GM06990 (cell line): ENCODE measurements around the gene TSPAN33.
A peak's percentile ranks its signal among the peaks of the same experiment; 100 is the strongest.
"Not testable (repeated sequence)": the region's sequence is repeated elsewhere in the genome, so short reads cannot be mapped to it uniquely, and the experiment has no call there.

ENCODE experiments used
- DNase-seq: peaks from one replicate; pipeline ENCODE4 v3.0.0-alpha.2; 2011; ENCODE audit not compliant: insufficient read length; ENCODE audit errors: extremely low read depth
- H3K27me3 ChIP-seq: replicated peaks from 2 replicates; pipeline ENCODE4 v1.6.0; 2011; ENCODE audit warnings: low read length; ENCODE audit not compliant: control insufficient read depth, insufficient read depth
- H3K36me3 ChIP-seq: 2 replicates; pipeline ENCODE4 v1.5.1; 2011; ENCODE audit warnings: low read length; ENCODE audit not compliant: control insufficient read depth, insufficient read depth
- H3K4me3 ChIP-seq: replicated peaks from 2 replicates; pipeline ENCODE4 v1.5.1; 2011; ENCODE audit warnings: low read depth, mild to moderate bottlenecking, control low read depth, low read length
- TF ChIP-seq, protein P1 (sequence below): IDR thresholded peaks from 2 replicates; pipeline ENCODE4 v1.5.1; 2011; ENCODE audit warnings: low read length, control low read depth, mild to moderate bottlenecking, inconsistent platforms; ENCODE audit not compliant: insufficient read depth, poor library complexity, severe bottlenecking

Gene TSPAN33

DNA sequence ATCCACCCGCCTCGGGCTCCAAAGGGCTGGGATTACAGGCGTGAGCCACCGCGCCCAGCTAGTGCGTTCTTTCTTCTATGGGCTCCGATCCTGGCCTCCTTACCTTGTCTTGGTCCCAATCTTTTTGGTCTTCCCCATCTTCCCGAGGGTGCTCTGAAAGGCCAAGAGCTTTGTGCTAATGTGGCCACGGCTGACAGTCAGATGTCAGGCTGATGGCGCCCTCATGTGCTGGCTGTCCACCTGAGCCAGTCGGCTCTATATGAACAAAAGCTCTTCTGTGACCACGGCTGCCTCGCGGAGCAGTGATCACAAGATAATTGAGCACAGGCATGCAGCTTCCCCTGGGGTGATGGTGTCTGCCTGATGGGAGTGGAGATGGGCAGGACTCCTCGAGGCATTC is 69.3 kb downstream of the TSPAN33 start:
- DNase-seq = no peak

DNA sequence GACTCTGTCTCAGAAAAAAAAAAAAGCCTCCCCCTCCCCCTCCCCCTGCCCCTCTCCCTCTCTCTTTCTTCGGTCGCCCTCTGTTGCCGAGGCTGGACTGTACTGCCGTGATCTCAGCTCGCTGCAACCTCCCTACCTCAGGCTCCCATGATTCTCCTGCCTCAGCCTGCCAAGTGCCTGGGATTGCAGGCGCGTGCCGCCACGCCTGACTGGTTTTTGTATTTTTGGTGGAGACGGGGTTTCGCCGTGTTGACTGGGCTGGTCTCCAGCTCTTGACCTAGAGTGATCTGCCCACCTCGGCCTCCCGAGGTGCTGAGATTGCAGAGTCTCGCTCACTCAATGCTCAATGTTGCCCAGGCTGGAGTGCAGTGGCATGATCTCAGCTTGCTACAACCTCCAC is 71.2 kb downstream of the TSPAN33 start:
- not testable (repeated sequence) for DNase-seq, H3K36me3 ChIP-seq, H3K4me3 ChIP-seq, H3K27me3 ChIP-seq

More for the DNA sequence above, 69.3 kb downstream of the TSPAN33 start:
- TF ChIP-seq, protein P1, sequence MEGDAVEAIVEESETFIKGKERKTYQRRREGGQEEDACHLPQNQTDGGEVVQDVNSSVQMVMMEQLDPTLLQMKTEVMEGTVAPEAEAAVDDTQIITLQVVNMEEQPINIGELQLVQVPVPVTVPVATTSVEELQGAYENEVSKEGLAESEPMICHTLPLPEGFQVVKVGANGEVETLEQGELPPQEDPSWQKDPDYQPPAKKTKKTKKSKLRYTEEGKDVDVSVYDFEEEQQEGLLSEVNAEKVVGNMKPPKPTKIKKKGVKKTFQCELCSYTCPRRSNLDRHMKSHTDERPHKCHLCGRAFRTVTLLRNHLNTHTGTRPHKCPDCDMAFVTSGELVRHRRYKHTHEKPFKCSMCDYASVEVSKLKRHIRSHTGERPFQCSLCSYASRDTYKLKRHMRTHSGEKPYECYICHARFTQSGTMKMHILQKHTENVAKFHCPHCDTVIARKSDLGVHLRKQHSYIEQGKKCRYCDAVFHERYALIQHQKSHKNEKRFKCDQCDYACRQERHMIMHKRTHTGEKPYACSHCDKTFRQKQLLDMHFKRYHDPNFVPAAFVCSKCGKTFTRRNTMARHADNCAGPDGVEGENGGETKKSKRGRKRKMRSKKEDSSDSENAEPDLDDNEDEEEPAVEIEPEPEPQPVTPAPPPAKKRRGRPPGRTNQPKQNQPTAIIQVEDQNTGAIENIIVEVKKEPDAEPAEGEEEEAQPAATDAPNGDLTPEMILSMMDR = peak; percentile 42
- no peaks in the 10 kb centered on the region for H3K36me3 ChIP-seq
- no peak overlapping the region for H3K4me3 ChIP-seq
- no peaks in the 10 kb centered on the region for H3K27me3 ChIP-seq

GRCh38 chr7:129216101-129216715 is 71.7 kb downstream of the TSPAN33 start:
- H3K36me3 ChIP-seq, DNase-seq, H3K4me3 ChIP-seq, H3K27me3 ChIP-seq: not testable (repeated sequence)

- H3K27me3 ChIP-seq, H3K36me3 ChIP-seq, DNase-seq, H3K4me3 ChIP-seq: not testable (repeated sequence)
Observed at GRCh38 chr7:129216821-129217416, 72.4 kb downstream of the TSPAN33 start.

- TF ChIP-seq, protein P1 = peak; percentile 81
- DNase-seq = peak; percentile 47
- H3K36me3 ChIP-seq = no peaks in the 10 kb centered on the region
- no peaks in the 10 kb centered on the region for H3K27me3 ChIP-seq
- no peak overlapping the region for H3K4me3 ChIP-seq
Observed at GRCh38 chr7:129218514-129219062, 74.1 kb downstream of the TSPAN33 start.

GRCh38 chr7:129219166-129219565 is 74.7 kb downstream of the TSPAN33 start:
- not testable (repeated sequence) for DNase-seq, H3K4me3 ChIP-seq

More at GRCh38 chr7:129219166-129219565, 74.7 kb downstream of the TSPAN33 start:
- not testable (repeated sequence) for H3K27me3 ChIP-seq, H3K36me3 ChIP-seq
